K562 (cell line): ENCODE results near the gene PLEKHH2. TPM values are rescaled to one million over a fixed set of nuclear protein-coding genes. Genes with fewer than 3 reads are reported as not detected.
A peak's percentile ranks its signal among the peaks of the same experiment; 100 is the strongest.

Source experiments
- ATAC-seq: fragments of 200-7000 bp; cut with Tn5 transposase; 3 replicates; pipeline ENCODE4 v1.9.1; 2020; ENCODE audit warnings: moderate library complexity
- BruUV-seq: library from RNA; stranded (reverse); fragments of 400-500 nt; replicated peaks from 2 replicates; lab custom pipeline; 2021; lab: Mats Ljungman, UMichigan
- CTCF ChIA-PET: fragments of 300-600 bp; formaldehyde crosslinking; extraction: SDS; loops from one replicate; lab custom pipeline; 2021; ENCODE audit warnings: low intra/inter-chr PET ratio; lab: Yijun Ruan, JAX
- POLR2A ChIA-PET: fragments of 300-600, 350-650 bp; sonication (Branson Sonifier 250); formaldehyde crosslinking; extraction: SDS; loops from one replicate; lab custom pipeline; 2021; ENCODE audit warnings: antibody characterized with exemption, inconsistent platforms; lab: Yijun Ruan, JAX
- DNase-seq, 4 experiments: peaks; one replicate each; pipeline versions ENCODE4 v3.0.0 to v3.0.0-alpha.2; 2011 to 2018; ENCODE audit warnings: low spot score in 3 of 4, mixed read lengths in 3 of 4; ENCODE audit errors: extremely low read depth in 1 of 4
- FAIRE-seq: peaks from 2 replicates; lab custom pipeline; 2011; peaks lifted over from hg19 to GRCh38; lab: Jason Lieb, UNC
- H2AFZ ChIP-seq: 2 replicates; pipeline ENCODE4 v1.6.0; 2011; ENCODE audit warnings: low read depth, low read length, control low read depth, inconsistent platforms
- H3K27ac ChIP-seq: fragments of 200-600 bp; 3 replicates; pipeline ENCODE4 v1.8.0; 2011; ENCODE audit warnings: low read depth, mild to moderate bottlenecking, control low read depth, inconsistent platforms, low read length, moderate library complexity, mixed read lengths; ENCODE audit errors: extremely low read depth
- H3K27me3 ChIP-seq, 2 experiments: fragments of 300-600 bp in 1 of 2; 2 replicates in 1 of 2; 3 replicates in 1 of 2; pipeline versions ENCODE4 v1.6.0 to v1.8.0; 2011; ENCODE audit warnings: inconsistent platforms in 2 of 2, low read length in 2 of 2, mild to moderate bottlenecking in 1 of 2, mixed read lengths in 1 of 2, moderate library complexity in 1 of 2; ENCODE audit not compliant: control insufficient read depth in 2 of 2, insufficient read depth in 2 of 2
- H3K36me3 ChIP-seq: fragments of 300-600 bp; 3 replicates; pipeline ENCODE4 v1.8.0; 2011; ENCODE audit warnings: mild to moderate bottlenecking, low read length, inconsistent platforms; ENCODE audit not compliant: control insufficient read depth, insufficient read depth
- H3K4me1 ChIP-seq, 2 experiments: fragments of 200-600 bp in 1 of 2; replicated peaks in 1 of 2; 2 replicates in 1 of 2; 3 replicates in 1 of 2; pipeline versions ENCODE4 v1.5.1 to v1.8.0; 2011; ENCODE audit warnings: inconsistent platforms in 2 of 2, low read length in 2 of 2, mild to moderate bottlenecking in 1 of 2, mixed read lengths in 1 of 2, moderate library complexity in 1 of 2; ENCODE audit not compliant: control insufficient read depth in 2 of 2, insufficient read depth in 2 of 2
- H3K4me2 ChIP-seq: 2 replicates; pipeline ENCODE4 v1.6.1; 2011; ENCODE audit warnings: low read length, control low read depth, inconsistent platforms, mixed read lengths; ENCODE audit not compliant: insufficient read depth
- H3K4me3 ChIP-seq: fragments of 200-600 bp; sonication (generic), shearing (Covaris generic); 2 replicates; pipeline ENCODE4 v1.5.1; 2016; ENCODE audit warnings: control low read depth, inconsistent platforms
- H3K79me2 ChIP-seq: fragments of 200-600 bp; 3 replicates; pipeline ENCODE4 v1.8.0; 2011; ENCODE audit warnings: low read length, inconsistent platforms; ENCODE audit not compliant: control insufficient read depth, insufficient read depth
- H3K9ac ChIP-seq, 2 experiments: 2 replicates each; pipeline versions ENCODE4 v1.6.0 to v1.6.1; 2011; ENCODE audit warnings: low read depth in 2 of 2, low read length in 2 of 2, control low read depth in 1 of 2, inconsistent platforms in 1 of 2, mild to moderate bottlenecking in 1 of 2, mixed read lengths in 1 of 2; ENCODE audit not compliant: insufficient read depth in 1 of 2
- H3K9me1 ChIP-seq: one replicate; pipeline ENCODE4 v1.6.0; 2011; ENCODE audit warnings: inconsistent platforms, mild to moderate bottlenecking, low read length, moderate library complexity; ENCODE audit not compliant: control insufficient read depth, insufficient read depth
- H3K9me3 ChIP-seq: replicated peaks from 2 replicates; pipeline ENCODE4 v1.5.1; 2011; ENCODE audit warnings: low read depth, low read length, inconsistent platforms; ENCODE audit not compliant: control insufficient read depth, insufficient read depth
- H4K20me1 ChIP-seq: replicated peaks from 2 replicates; pipeline ENCODE4 v1.6.1; 2011; ENCODE audit warnings: low read length, inconsistent platforms, mixed read lengths; ENCODE audit not compliant: control insufficient read depth, insufficient read depth
- ARID3A ChIP-seq: IDR thresholded peaks from 2 replicates; pipeline ENCODE4 v1.6.1; 2012; ENCODE audit warnings: low read depth, low read length, improper control_type of control experiment, borderline replicate concordance
- BRCA1 ChIP-seq, 2 experiments: fragments of 450-650 bp in 1 of 2; sonication (generic) in 1 of 2; formaldehyde crosslinking in 1 of 2; IDR thresholded peaks; 2 replicates each; pipeline versions ENCODE4 v1.5.0 to v1.6.1; 2017 to 2020; ENCODE audit warnings: mild to moderate bottlenecking in 1 of 2, missing genetic modification reagents in 1 of 2
- CXXC5 ChIP-seq: fragments of 250-450 bp; sonication (Bioruptor Pico); IDR thresholded peaks from 2 replicates; pipeline ENCODE4 v1.8.0; 2022; ENCODE audit warnings: inconsistent platforms, mild to moderate bottlenecking, moderate library complexity
- ELF4 ChIP-seq: fragments of 450-650 bp; formaldehyde crosslinking; IDR thresholded peaks from 2 replicates; pipeline ENCODE4 v1.4.0; 2022; ENCODE audit warnings: missing genetic modification characterization
- GATAD2A ChIP-seq: fragments of 450-650 bp; IDR thresholded peaks from 2 replicates; pipeline ENCODE4 v1.6.1; 2017
- HNRNPLL ChIP-seq: fragments of 200-400 bp; formaldehyde crosslinking; IDR thresholded peaks from 2 replicates; pipeline ENCODE4 v1.6.1; 2017; ENCODE audit warnings: low read length, low read depth, mild to moderate bottlenecking; ENCODE audit not compliant: poor library complexity, severe bottlenecking
- MCM5 ChIP-seq: fragments of 450-650 bp; IDR thresholded peaks from 2 replicates; pipeline ENCODE4 v1.6.1; 2016; ENCODE audit warnings: low read depth
- NR3C1 ChIP-seq: sonication (generic); formaldehyde crosslinking; IDR thresholded peaks from 2 replicates; pipeline ENCODE4 v1.8.1; 2022; ENCODE audit warnings: missing genetic modification reagents
- PML ChIP-seq: IDR thresholded peaks from 2 replicates; pipeline ENCODE4 v1.6.1; 2012; ENCODE audit warnings: low read length, inconsistent platforms
- TAL1 ChIP-seq: fragments of 450-650 bp; IDR thresholded peaks from 2 replicates; pipeline ENCODE4 v1.6.1; 2016; ENCODE audit warnings: mild to moderate bottlenecking
- TCF15 ChIP-seq: fragments of 250-450 bp; sonication (Bioruptor Pico); IDR thresholded peaks from 2 replicates; pipeline ENCODE4 v1.8.0; 2022; ENCODE audit warnings: moderate library complexity, mild to moderate bottlenecking, inconsistent platforms
- TEAD2 ChIP-seq: fragments of 450-650 bp; IDR thresholded peaks from 2 replicates; pipeline ENCODE4 v1.6.1; 2016; ENCODE audit warnings: missing genetic modification characterization, control low read depth, missing compliant biosample characterization
- ZBTB8A ChIP-seq: fragments of 450-650 bp; IDR thresholded peaks from 2 replicates; pipeline ENCODE4 v1.6.1; 2018; ENCODE audit warnings: mild to moderate bottlenecking, moderate library complexity; ENCODE audit not compliant: partially characterized antibody
- ZKSCAN1 ChIP-seq: fragments of 150-350 bp; IDR thresholded peaks from 2 replicates; pipeline ENCODE4 v1.6.1; 2016; ENCODE audit warnings: low read depth, low read length
- ZNF583 ChIP-seq: fragments of 250-450 bp; sonication (Bioruptor Pico); IDR thresholded peaks from 2 replicates; pipeline ENCODE4 v1.4.0; 2020
- ZNF592 ChIP-seq: fragments of 450-650 bp; IDR thresholded peaks from 2 replicates; pipeline ENCODE4 v1.6.1; 2017; ENCODE audit warnings: antibody characterized with exemption, mild to moderate bottlenecking
- ZSCAN32 ChIP-seq: fragments of 450-650 bp; formaldehyde crosslinking; IDR thresholded peaks from 2 replicates; pipeline ENCODE4 v1.4.0; 2020; ENCODE audit warnings: mild to moderate bottlenecking, moderate library complexity
- WGBS: fragments of 100-300 bp; shearing (Covaris generic); methylation state at CpG from one replicate; pipeline ENCODE4 v1.1.6; 2016; ENCODE audit warnings: low coverage, mixed read lengths; ENCODE audit not compliant: insufficient coverage; ENCODE audit errors: missing lambda C conversion rate; 5-methylcytosine and 5-hydroxymethylcytosine counted together
- in situ Hi-C: fragments of 300-500 bp; cut with MboI; formaldehyde crosslinking; loops from 4 replicates; pipeline ENCODE4 v1.15.0; 2018; ENCODE audit warnings: inconsistent platforms, mixed read lengths
- intact Hi-C: fragments of 100-400 bp; cut with micrococcal nuclease; formaldehyde crosslinking; loops from 2 replicates; pipeline ENCODE4 v1.14.2; 2022
- polyA plus RNA-seq, 8 experiments: library from polyadenylated mRNA; depleted of rRNA in 4 of 8; stranded (reverse) in 5 of 8; unstranded in 3 of 8; fragments of >200 nt; fragmentation: Nextera tagmentation in 2 of 8; fragmentation: Illumina TruSeq in 1 of 8; extraction: Ambion mirVana in 2 of 8; extraction: Trizol in 1 of 8; gene quantifications; 2 replicates each; pipeline versions ENCODE4 v1.2.1 to v1.2.3, GENCODE V29; 2011 to 2014; ENCODE audit warnings: inconsistent platforms in 1 of 8, missing spikeins in 1 of 8
- total RNA-seq, 7 experiments: library from RNA; depleted of rRNA in 6 of 7; stranded (reverse); fragments of >200 nt in 6 of 7; fragmentation: Illumina TruSeq in 2 of 7; extraction: Trizol in 2 of 7; gene quantifications; 2 replicates each; pipeline versions ENCODE4 v1.2.1 to v1.2.3, GENCODE V29; 2011 to 2021; ENCODE audit warnings: low replicate concordance in 1 of 7

Gene PLEKHH2
- total and polyA plus RNA-seq, 9 of the 15 experiments (the other 6 are each of a cell fraction or from before 2014, with no cell fraction given): 0.77 to 13.5 (median 2.7) TPM

GRCh38 chr2:43593254-43593653, 43.8 kb upstream of the PLEKHH2 start (continued):
- no peak for TF ChIP-seq TCF15
- TF ChIP-seq TEAD2 (tag): no peak
- no peak for TF ChIP-seq CXXC5 (CRISPR knock-in tag)
- no peak for TF ChIP-seq HNRNPLL
- no peak for TF ChIP-seq ELF4 (CRISPR knock-in tag)

GRCh38 chr2:43594875-43595274, 42.2 kb upstream of the PLEKHH2 start:
- H3K27ac ChIP-seq: peak overlapping the region; percentile 99
- peaks cover 27% of the 10 kb centered on the region; the same call in 1 of the 3 replicates for H3K36me3 ChIP-seq
- in situ Hi-C loops: no loop called here
- H3K79me2 ChIP-seq: peaks cover 32% of the 10 kb centered on the region
- peak overlapping the region; percentile 89 for H2AFZ ChIP-seq
- ChIA-PET POLR2A (interaction anchor here (0.6 kb wide), 1 partner anchor 1667 kb away, joined by 4 read pairs; no protein-coding TSS in a partner anchor), CTCF (no interaction called here)
- no peaks in the 10 kb centered on the region for H3K27me3 ChIP-seq
- ATAC-seq (no peak), DNase-seq (no peak), FAIRE-seq (no peak)
- peak overlapping the region; percentile 58 for H3K4me3 ChIP-seq
- H4K20me1 ChIP-seq: no peaks in the 10 kb centered on the region
- 32% methylated on average over 3 of the region's 3 CpGs for WGBS
- peak overlapping the region; percentile 93 for H3K4me2 ChIP-seq
- H3K9me3 ChIP-seq: no peaks in the 10 kb centered on the region
- H3K9ac ChIP-seq: peak overlapping the region; percentile 96 to 99
- no TSS peak for BruUV-seq
- no peaks in the 10 kb centered on the region for H3K9me1 ChIP-seq
- H3K4me1 ChIP-seq: peaks cover 4 to 10% of the 10 kb centered on the region in 2 experiments; a peak in 1 of 5 replicates
- intact Hi-C loops: no loop called here
- TF ChIP-seq GATAD2A: no peak
- no peak for TF ChIP-seq TAL1
- TF ChIP-seq ZNF592: 0 out of 2 replicates have a peak, but pooled peaks have one; percentile 19
- TF ChIP-seq MCM5: no peak
- TF ChIP-seq ZNF583 (CRISPR knock-in tag): no peak
- TF ChIP-seq ARID3A: no peak
- peak; percentile 83 for TF ChIP-seq ZKSCAN1
- TF ChIP-seq ZBTB8A: no peak
- no peak for TF ChIP-seq BRCA1 (IDR thresholded peaks at IDR 0.05)
- TF ChIP-seq BRCA1 (CRISPR knock-in tag; IDR thresholded peaks at IDR 0.05): no peak
- no peak for TF ChIP-seq NR3C1 (CRISPR knock-in tag)
- no peak for TF ChIP-seq ZSCAN32 (CRISPR knock-in tag)
- TF ChIP-seq PML: no peak
